GM06990 (cell line): ENCODE measurements around the gene CENPE.

Experiments
- DNase-seq: peaks from one replicate; pipeline ENCODE4 v3.0.0-alpha.2; 2011; ENCODE audit not compliant: insufficient read length; ENCODE audit errors: extremely low read depth
- H3K27me3 ChIP-seq: replicated peaks from 2 replicates; pipeline ENCODE4 v1.6.0; 2011; ENCODE audit warnings: low read length; ENCODE audit not compliant: control insufficient read depth, insufficient read depth
- H3K36me3 ChIP-seq: 2 replicates; pipeline ENCODE4 v1.5.1; 2011; ENCODE audit warnings: low read length; ENCODE audit not compliant: control insufficient read depth, insufficient read depth
- H3K4me3 ChIP-seq: replicated peaks from 2 replicates; pipeline ENCODE4 v1.5.1; 2011; ENCODE audit warnings: low read depth, mild to moderate bottlenecking, control low read depth, low read length
- TF ChIP-seq, protein P1 (sequence below): IDR thresholded peaks from 2 replicates; pipeline ENCODE4 v1.5.1; 2011; ENCODE audit warnings: low read length, control low read depth, mild to moderate bottlenecking, inconsistent platforms; ENCODE audit not compliant: insufficient read depth, poor library complexity, severe bottlenecking

The CENPE gene

DNA sequence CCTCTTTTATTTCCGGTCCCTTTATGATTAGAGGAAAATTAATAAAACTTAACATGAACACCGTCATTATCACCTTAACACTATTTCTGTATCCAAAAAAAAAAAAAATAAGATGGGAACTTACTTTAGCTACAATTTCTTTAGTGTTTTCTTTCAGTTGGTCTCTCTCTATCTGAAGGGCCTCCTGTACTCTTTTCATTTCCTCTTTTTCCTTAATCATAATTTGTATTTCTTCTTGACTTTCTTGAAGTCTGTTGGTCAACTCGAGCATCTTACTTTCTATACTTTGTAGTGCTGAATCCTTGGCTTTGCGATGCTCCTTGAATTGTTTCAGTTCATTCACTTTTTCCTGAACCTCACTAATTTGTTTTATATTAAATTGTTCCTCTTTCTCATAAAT, 53.2 kb downstream of the CENPE start:
- Histone ChIP-seq H3K4me3 (no peak overlapping the region), H3K27me3 (no peaks in the 10 kb centered on the region), H3K36me3 (peaks cover 1% of the 10 kb centered on the region)
- no peak for DNase-seq
- TF ChIP-seq, protein P1, sequence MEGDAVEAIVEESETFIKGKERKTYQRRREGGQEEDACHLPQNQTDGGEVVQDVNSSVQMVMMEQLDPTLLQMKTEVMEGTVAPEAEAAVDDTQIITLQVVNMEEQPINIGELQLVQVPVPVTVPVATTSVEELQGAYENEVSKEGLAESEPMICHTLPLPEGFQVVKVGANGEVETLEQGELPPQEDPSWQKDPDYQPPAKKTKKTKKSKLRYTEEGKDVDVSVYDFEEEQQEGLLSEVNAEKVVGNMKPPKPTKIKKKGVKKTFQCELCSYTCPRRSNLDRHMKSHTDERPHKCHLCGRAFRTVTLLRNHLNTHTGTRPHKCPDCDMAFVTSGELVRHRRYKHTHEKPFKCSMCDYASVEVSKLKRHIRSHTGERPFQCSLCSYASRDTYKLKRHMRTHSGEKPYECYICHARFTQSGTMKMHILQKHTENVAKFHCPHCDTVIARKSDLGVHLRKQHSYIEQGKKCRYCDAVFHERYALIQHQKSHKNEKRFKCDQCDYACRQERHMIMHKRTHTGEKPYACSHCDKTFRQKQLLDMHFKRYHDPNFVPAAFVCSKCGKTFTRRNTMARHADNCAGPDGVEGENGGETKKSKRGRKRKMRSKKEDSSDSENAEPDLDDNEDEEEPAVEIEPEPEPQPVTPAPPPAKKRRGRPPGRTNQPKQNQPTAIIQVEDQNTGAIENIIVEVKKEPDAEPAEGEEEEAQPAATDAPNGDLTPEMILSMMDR = no peak

DNA sequence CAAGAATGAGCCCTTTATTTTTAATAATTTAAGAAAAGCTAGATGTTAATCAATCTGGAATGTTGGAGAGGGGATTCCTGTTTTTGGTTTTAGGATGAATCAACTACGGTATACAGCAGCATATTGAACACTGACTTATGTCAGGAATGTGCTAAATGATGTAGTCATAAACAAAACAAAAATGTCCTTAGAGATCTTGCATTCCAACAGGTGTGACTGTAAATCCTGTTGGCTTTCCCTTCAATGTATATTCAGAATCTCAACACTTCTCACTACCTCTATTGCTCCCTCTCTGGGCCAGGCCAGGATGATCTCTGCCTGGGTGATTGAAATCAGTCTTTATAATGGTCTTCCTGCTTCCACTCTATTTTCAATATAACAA, 60.7 kb downstream of the CENPE start:
- no peak overlapping the region for H3K4me3 ChIP-seq
- no peak for DNase-seq
- TF ChIP-seq, protein P1 = no peak
- no peaks in the 10 kb centered on the region for H3K27me3 ChIP-seq
- peaks cover 2% of the 10 kb centered on the region for H3K36me3 ChIP-seq

DNA sequence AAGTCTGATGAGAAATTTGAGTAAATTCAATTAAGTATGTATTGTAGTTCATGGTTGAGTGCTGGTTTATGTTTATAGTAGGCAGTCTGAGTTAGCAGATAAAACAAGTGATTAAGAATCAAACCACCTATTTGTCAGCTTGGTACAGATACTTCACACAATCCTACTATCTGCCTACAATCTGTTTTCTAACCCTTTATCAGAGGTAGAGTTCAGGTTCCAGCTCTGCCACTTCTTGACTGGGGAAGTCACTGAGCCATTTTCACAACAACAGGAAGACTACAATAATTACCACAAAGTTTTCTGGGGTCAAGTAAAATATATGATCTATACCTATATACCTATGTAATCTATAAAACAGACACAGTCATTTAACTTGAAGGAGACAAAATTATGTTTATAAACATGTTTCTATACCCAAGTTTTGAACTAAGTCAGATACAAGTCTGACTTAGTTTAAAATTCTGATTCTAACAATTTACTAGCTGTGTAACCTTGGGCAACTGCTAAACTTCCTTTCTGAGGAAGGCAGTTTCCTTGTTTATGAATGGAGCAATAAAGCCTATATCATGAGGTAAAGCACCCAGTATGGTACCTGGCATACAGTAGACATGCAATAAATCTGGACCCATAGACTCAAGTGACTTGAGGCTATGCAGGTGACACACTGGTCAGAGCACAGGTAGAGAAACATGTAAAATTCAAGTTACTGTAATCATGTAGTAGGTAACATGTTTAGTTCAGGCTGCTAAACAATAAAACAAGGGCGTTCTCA, 61.3 kb downstream of the CENPE start:
- no peak overlapping the region for H3K4me3 ChIP-seq
- no peaks in the 10 kb centered on the region for H3K27me3 ChIP-seq
- DNase-seq = no peak
- TF ChIP-seq, protein P1 = no peak
- H3K36me3 ChIP-seq = peaks cover 2% of the 10 kb centered on the region

DNA sequence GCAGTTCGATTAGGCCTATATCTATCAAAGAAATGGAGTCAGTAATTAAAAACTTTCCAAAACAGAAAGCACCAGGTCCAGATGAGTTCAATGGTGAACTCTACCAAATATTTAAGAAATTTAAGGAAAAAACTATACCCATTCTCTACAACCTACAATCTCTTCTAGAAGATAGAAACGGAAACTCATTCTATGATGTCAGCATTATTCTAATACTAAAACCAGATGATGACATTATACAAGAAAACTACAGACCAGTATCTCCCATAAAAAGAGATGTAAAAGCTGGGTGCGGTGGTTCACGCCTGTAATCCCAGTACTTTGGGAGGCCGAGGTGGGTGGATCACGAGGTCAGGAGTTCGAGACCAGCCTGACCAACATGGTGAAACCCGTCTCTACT, 69.0 kb downstream of the CENPE start:
- H3K36me3 ChIP-seq = peaks cover 2% of the 10 kb centered on the region
- no peak overlapping the region for H3K4me3 ChIP-seq
- no peak for DNase-seq
- no peaks in the 10 kb centered on the region for H3K27me3 ChIP-seq
- TF ChIP-seq, protein P1 = no peak

DNA sequence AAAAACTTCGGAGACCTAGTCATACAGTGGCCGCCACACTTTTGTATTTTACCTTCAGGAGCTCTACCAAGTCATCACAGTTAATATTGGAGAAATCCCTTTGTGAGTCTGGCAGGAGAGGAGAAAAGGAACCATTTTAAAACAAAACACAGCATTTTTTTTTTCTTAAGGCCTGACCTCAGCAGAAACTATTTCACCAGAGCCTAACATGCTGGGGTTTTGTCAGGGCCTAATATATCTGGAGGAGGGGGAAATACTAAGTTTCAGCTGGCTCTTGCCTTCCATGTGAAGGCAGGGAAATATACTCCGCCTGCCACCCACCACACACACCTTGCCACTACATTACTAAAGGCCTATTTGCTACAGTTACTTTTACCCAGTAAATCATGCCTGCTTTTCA, 72.0 kb downstream of the CENPE start:
- TF ChIP-seq, protein P1 = no peak
- Histone ChIP-seq H3K36me3 (no peaks in the 10 kb centered on the region; the same call in 1 of the 2 replicates), H3K27me3 (no peaks in the 10 kb centered on the region), H3K4me3 (no peak overlapping the region)
- no peak for DNase-seq
